Breast epithelium (tissue), 4 donors: Measurements from ENCODE around the gene HADHA. TPM values are rescaled to one million over a fixed set of nuclear protein-coding genes. Genes with fewer than 3 reads are reported as not detected.
"Not testable (repeated sequence)": the region's sequence is repeated elsewhere in the genome, so short reads cannot be mapped to it uniquely, and the experiment has no call there.

Experiments
- DNase-seq, 2 donors: peaks; one replicate each; pipeline ENCODE4 v3.0.0-alpha.2; 2019; ENCODE audit warnings: low spot score in 2 of 2
- H3K27ac ChIP-seq, 2 donors: fragments of 200-600 bp; sonication (generic) in 1 of 2; one replicate each; pipeline ENCODE4 v1.5.1; 2016 to 2019; ENCODE audit warnings: mild to moderate bottlenecking in 1 of 2
- H3K27me3 ChIP-seq, 2 donors: fragments of 200-600 bp; sonication (generic) in 1 of 2; one replicate each; pipeline versions ENCODE4 v1.5.1 to v1.6.0; 2017 to 2019; ENCODE audit warnings: control low read depth in 1 of 2, mild to moderate bottlenecking in 1 of 2
- H3K36me3 ChIP-seq: fragments of 200-600 bp; one replicate; pipeline ENCODE4 v1.5.1; 2019
- H3K4me1 ChIP-seq, 2 donors: fragments of 200-600 bp; sonication (generic); one replicate each; pipeline ENCODE4 v1.5.1; 2016 to 2019; ENCODE audit warnings: control low read depth in 1 of 2
- H3K4me3 ChIP-seq, 3 donors: fragments of 200-600 bp; sonication (generic); 1 replicate in 2 of 3; 2 replicates in 1 of 3; pipeline ENCODE4 v1.5.1; 2016 to 2019; ENCODE audit warnings: mild to moderate bottlenecking in 3 of 3, moderate library complexity in 2 of 3
- H3K9me3 ChIP-seq, 2 donors: fragments of 200-600 bp; sonication (generic) in 1 of 2; one replicate each; pipeline ENCODE4 v1.5.1; 2016 to 2019; ENCODE audit warnings: control low read depth in 1 of 2
- POLR2A ChIP-seq: fragments of 450-650 bp; IDR thresholded peaks from one replicate; pipeline ENCODE4 v1.6.1; 2016; ENCODE audit warnings: antibody characterized with exemption, mild to moderate bottlenecking, moderate library complexity
- POLR2AphosphoS5 ChIP-seq, 3 donors: sonication (generic); formaldehyde crosslinking; IDR thresholded peaks; one replicate each; pipeline ENCODE4 v1.6.1; 2017; ENCODE audit warnings: antibody characterized with exemption in 3 of 3
- intact Hi-C: fragments of 100-400 bp; cut with DNase I; formaldehyde crosslinking; loops from one replicate; pipeline ENCODE4 v1.15.1; 2023; ENCODE audit warnings: low total_unique reads
- total RNA-seq, 3 donors: library from RNA; depleted of rRNA; stranded (reverse); fragments of >200 nt; gene quantifications; one replicate each; pipeline ENCODE4 v1.1.0, GENCODE V29; 2016
- TF ChIP-seq, protein P1 (sequence below), 3 donors: fragments of 450-650 bp; IDR thresholded peaks; one replicate each; pipeline ENCODE4 v1.5.1; 2016 to 2017; ENCODE audit warnings: antibody characterized with exemption in 3 of 3, mild to moderate bottlenecking in 3 of 3, moderate library complexity in 3 of 3

Gene HADHA
- total RNA-seq, 3 donors from 2014 or later = 139 to 156 (median 141) TPM

DNA sequence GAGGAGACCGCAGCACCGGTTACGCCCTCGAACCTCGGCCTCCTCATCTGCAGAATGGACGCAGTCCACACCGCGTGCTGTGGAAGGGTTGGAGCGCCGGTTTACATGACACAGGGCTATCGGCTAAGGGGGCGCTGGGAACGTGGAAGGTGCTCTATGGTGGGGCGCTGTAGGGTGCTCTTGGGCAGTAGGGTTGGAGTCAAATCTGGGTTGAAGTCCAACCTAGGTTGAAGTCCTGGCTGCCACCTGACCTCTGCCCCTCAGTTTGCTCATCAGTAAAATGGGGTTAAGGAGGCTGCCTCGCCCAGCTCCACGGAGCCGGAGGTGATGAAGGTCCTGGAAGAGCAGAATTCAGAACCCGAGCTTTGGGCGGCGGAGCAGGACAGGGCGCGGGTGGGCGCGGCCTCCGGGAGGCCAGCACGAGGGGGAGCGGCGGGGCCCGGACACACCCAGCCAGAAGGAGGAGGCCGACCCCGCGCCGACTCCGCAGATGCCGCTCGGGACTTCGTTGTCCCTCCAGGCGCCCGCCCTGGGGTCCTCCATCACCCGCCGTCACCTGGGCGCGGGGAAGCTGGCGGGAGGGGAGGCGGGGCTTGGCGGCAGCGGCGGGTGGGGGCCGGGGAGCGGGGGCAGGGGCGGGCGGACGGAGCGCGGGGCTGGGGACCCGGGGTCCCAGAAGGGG, 72.1 kb downstream of the HADHA start:
- TF ChIP-seq POLR2A (no peak), POLR2AphosphoS5 (IDR thresholded peaks at IDR 0.05) (no peak)
- TF ChIP-seq, protein P1, sequence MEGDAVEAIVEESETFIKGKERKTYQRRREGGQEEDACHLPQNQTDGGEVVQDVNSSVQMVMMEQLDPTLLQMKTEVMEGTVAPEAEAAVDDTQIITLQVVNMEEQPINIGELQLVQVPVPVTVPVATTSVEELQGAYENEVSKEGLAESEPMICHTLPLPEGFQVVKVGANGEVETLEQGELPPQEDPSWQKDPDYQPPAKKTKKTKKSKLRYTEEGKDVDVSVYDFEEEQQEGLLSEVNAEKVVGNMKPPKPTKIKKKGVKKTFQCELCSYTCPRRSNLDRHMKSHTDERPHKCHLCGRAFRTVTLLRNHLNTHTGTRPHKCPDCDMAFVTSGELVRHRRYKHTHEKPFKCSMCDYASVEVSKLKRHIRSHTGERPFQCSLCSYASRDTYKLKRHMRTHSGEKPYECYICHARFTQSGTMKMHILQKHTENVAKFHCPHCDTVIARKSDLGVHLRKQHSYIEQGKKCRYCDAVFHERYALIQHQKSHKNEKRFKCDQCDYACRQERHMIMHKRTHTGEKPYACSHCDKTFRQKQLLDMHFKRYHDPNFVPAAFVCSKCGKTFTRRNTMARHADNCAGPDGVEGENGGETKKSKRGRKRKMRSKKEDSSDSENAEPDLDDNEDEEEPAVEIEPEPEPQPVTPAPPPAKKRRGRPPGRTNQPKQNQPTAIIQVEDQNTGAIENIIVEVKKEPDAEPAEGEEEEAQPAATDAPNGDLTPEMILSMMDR (IDR thresholded peaks at IDR 0.05) = no peak
- Histone ChIP-seq H3K27me3 (peaks cover 10 to 18% of the 10 kb centered on the region in 2 donors), H3K4me1 (peaks cover 0 to 9% of the 10 kb centered on the region in 2 donors), H3K27ac (no peak overlapping the region), H3K4me3 (peak overlapping the region; percentile 31 to 72 (median 52)), H3K36me3 (no peaks in the 10 kb centered on the region), H3K9me3 (no peaks in the 10 kb centered on the region)
- intact Hi-C loops = no loop called here
- DNase-seq = peak in 1 of 2 donors; percentile 31

DNA sequence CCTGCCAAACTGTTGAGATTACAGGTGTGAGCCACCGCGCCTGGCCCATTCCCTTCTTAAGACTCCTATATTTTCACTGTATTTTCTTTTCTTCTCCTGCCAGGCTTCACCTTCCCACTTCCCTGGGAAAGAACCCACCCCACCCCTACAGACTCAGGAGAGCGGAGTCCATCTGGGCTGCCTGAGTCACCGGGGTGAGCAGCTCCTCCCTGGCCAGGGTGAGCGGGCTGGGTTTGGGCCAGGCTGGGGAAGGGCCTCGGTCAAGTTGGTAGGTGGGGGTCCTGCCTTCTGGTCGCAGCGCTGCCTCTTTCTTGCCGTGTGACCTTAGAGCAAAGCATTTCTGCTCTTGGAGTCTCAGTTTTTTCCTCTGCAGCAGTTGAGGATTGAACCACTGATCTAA, 73.6 kb downstream of the HADHA start:
- TF ChIP-seq, protein P1 (IDR thresholded peaks at IDR 0.05) = no peak
- TF ChIP-seq POLR2AphosphoS5 (IDR thresholded peaks at IDR 0.05) = no peak
- TF ChIP-seq POLR2A = no peak
- no peaks in the 10 kb centered on the region for H3K36me3 ChIP-seq
- no peaks in the 10 kb centered on the region for H3K9me3 ChIP-seq
- intact Hi-C loops = no loop called here
- H3K27me3 ChIP-seq = peaks cover 10 to 18% of the 10 kb centered on the region in 2 donors
- H3K4me3 ChIP-seq = no peak overlapping the region
- peak in 1 of 2 donors; percentile 37 for DNase-seq
- peaks cover 0 to 9% of the 10 kb centered on the region in 2 donors for H3K4me1 ChIP-seq
- H3K27ac ChIP-seq = no peak overlapping the region

DNA sequence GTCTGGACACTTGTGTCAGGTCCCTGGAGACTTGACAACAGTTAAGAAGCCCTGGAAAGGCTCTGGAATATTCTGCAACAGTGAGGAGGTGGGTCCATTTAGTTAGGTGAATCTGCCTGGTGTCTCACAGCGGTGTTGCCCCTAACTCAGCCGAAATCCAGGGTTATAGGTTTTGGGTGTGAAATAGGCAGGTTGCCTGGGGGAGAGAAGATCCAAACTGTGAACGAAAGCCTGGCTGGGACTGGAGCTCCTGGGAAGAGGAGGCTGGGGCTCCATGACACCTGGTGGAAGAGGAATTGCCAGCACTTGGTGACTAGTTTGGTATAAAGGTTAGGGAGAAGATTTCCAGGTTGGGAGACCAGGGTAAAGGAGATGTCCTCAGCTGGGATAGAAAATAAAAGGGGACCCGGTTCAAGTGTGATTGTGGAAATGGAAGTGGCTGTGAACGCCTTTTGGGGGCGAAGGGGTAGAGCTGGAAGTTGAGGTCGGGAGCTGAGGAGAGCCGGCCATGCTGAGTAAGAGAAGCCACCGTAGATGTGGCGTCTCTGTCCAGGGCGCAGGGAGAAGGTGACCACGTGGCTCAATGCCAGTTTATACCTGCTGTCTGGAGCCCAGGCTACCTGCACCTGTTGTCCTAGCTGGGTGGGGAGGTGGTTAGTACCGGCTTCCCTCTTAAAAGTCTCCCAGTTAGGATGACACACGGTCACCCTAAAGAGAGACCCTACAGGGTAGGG, 74.6 kb downstream of the HADHA start:
- Histone ChIP-seq H3K9me3 (no peaks in the 10 kb centered on the region), H3K27me3 (peaks cover 10 to 17% of the 10 kb centered on the region in 2 donors), H3K4me3 (no peak overlapping the region), H3K36me3 (no peaks in the 10 kb centered on the region), H3K27ac (no peak overlapping the region), H3K4me1 (peaks cover 0 to 9% of the 10 kb centered on the region in 2 donors)
- intact Hi-C loops = no loop called here
- DNase-seq = no peak
- TF ChIP-seq POLR2AphosphoS5 (IDR thresholded peaks at IDR 0.05) (no peak), POLR2A (no peak)
- TF ChIP-seq, protein P1 (IDR thresholded peaks at IDR 0.05) = no peak

DNA sequence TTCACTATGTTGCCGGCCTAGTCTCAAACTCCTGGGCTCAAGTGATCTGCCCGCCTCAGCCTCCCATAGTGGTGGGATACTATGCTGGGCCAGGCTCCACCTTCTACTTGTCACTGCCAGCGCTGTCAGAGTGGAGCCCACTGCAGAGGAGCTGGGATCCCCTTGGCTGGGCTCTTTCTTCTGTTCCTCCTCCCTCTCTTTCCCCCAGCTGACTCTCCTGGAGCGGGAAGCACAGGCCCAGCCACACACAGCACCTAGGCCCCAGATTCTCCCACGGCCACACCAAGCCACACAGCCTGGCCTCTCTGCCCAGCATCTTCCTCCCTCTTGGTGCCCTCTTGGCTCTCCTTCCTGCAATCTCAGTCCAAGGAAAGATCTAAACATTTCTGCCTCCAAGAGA, 75.2 kb downstream of the HADHA start:
- peaks cover 0 to 9% of the 10 kb centered on the region in 2 donors for H3K4me1 ChIP-seq
- TF ChIP-seq POLR2AphosphoS5 (IDR thresholded peaks at IDR 0.05) = no peak
- no peak for TF ChIP-seq POLR2A
- TF ChIP-seq, protein P1 (IDR thresholded peaks at IDR 0.05) = no peak
- H3K27ac ChIP-seq = no peak overlapping the region
- H3K9me3 ChIP-seq = no peaks in the 10 kb centered on the region
- no peaks in the 10 kb centered on the region for H3K36me3 ChIP-seq
- intact Hi-C loops = no loop called here
- DNase-seq = peak in 1 of 2 donors; percentile 46
- peaks cover 10 to 11% of the 10 kb centered on the region in 2 donors for H3K27me3 ChIP-seq
- no peak overlapping the region for H3K4me3 ChIP-seq

DNA sequence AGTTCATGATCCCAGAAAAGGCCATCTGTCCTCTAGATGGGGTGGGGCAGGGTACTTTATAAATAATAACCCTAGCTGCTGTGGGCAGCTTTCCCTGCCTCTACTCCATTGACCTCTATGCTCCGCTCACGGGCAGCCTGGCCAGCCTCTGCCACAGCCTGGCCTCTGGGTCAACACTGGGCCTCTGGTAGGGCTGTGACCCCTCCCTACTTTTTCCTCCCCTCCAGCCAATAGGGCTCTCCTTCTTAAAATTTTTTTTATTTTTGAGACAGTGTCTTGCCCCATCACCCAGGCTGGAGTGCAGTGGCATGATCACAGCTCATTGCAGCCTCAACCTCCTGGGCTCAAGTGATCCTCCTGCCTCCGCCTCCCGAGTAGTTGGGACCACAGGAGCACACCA, 75.6 kb downstream of the HADHA start:
- H3K4me1 ChIP-seq = peaks cover 0 to 6% of the 10 kb centered on the region in 2 donors
- no peaks in the 10 kb centered on the region for H3K36me3 ChIP-seq
- no peak for DNase-seq
- no peak overlapping the region for H3K4me3 ChIP-seq
- intact Hi-C loops = no loop called here
- TF ChIP-seq POLR2A (no peak), POLR2AphosphoS5 (IDR thresholded peaks at IDR 0.05) (no peak)
- TF ChIP-seq, protein P1 (IDR thresholded peaks at IDR 0.05) = no peak
- H3K9me3 ChIP-seq = no peaks in the 10 kb centered on the region
- no peak overlapping the region for H3K27ac ChIP-seq
- H3K27me3 ChIP-seq = peaks cover 6 to 7% of the 10 kb centered on the region in 2 donors

DNA sequence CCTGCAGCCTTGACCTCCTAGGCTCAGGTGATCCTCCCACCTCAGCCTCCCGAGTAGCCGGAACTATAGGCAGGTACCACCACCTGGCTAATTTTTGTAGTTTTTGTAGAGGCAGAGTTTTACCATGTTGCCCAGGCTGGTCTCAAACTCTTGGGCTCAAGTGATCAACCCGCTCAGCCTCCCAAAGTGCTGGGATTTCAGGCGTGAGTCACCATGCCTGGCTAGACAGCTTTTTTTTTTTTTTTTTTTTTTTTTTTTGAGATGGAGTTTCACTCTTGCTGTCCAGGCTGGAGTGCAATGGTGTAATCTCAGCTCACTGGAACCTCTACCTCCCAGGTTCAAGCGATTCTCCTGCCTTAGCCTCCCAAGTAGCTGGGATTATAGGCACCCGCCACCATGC, 77.9 kb downstream of the HADHA start:
- H3K4me1 ChIP-seq, H3K36me3 ChIP-seq, H3K9me3 ChIP-seq, H3K27me3 ChIP-seq, H3K4me3 ChIP-seq, H3K27ac ChIP-seq, intact Hi-C loops: not testable (repeated sequence)
- peak in 1 of 2 donors; percentile 0 for DNase-seq
